Transverse colon (tissue), 3 donors: ENCODE measurements around the gene NFIA.

ENCODE experiments used
- EP300 ChIP-seq: sonication (generic); formaldehyde crosslinking; IDR thresholded peaks from one replicate; pipeline ENCODE4 v1.6.1; 2017; ENCODE audit warnings: antibody characterized with exemption, low read depth
- POLR2A ChIP-seq: fragments of 450-650 bp; IDR thresholded peaks from one replicate; pipeline ENCODE4 v1.6.1; 2016; ENCODE audit warnings: antibody characterized with exemption, mild to moderate bottlenecking, moderate library complexity
- TF ChIP-seq, protein P1 (sequence below), 5 experiments: fragments of 200-600 bp in 3 of 5; fragments of 450-650 bp in 2 of 5; sonication (generic) in 3 of 5; IDR thresholded peaks; 1 replicate in 2 of 5; 2 replicates in 3 of 5; pipeline ENCODE4 v1.5.1; 2016 to 2017; ENCODE audit warnings: antibody characterized with exemption in 5 of 5, inconsistent platforms in 3 of 5, mild to moderate bottlenecking in 2 of 5, moderate library complexity in 1 of 5

DNA sequence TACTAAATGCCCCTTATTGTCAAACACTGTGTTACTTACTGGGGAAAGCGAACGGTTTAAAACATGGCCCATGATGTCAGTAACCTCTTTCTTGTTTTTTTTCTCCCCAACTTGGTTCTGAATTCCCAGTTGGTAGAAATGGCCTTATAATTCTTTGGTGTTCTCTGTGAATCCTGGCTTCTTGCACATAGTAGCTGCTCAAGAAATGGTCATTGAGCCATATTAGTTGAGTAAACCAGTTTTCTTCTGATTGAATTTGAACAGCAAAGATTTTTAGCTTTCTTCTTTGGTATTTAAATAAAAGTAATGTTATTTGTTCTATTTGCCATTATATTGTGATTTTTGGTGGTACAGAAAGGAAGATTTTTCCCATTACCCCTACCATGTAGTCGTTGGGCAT, 87.3 kb downstream of the NFIA start:
- TF ChIP-seq, protein P1, sequence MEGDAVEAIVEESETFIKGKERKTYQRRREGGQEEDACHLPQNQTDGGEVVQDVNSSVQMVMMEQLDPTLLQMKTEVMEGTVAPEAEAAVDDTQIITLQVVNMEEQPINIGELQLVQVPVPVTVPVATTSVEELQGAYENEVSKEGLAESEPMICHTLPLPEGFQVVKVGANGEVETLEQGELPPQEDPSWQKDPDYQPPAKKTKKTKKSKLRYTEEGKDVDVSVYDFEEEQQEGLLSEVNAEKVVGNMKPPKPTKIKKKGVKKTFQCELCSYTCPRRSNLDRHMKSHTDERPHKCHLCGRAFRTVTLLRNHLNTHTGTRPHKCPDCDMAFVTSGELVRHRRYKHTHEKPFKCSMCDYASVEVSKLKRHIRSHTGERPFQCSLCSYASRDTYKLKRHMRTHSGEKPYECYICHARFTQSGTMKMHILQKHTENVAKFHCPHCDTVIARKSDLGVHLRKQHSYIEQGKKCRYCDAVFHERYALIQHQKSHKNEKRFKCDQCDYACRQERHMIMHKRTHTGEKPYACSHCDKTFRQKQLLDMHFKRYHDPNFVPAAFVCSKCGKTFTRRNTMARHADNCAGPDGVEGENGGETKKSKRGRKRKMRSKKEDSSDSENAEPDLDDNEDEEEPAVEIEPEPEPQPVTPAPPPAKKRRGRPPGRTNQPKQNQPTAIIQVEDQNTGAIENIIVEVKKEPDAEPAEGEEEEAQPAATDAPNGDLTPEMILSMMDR (IDR thresholded peaks at IDR 0.05): no peak
- no peak for TF ChIP-seq EP300
- no peak for TF ChIP-seq POLR2A
